RWPE2 (cell line): ENCODE results near the gene PCDH8.
A peak's percentile ranks its signal among the peaks of the same experiment; 100 is the strongest.

Source experiments
- ATAC-seq: fragments of 200-7000 bp; cut with Tn5 transposase; 3 replicates; pipeline ENCODE4 v1.9.1; 2021; ENCODE audit warnings: low read depth
- DNase-seq: peaks from one replicate; pipeline ENCODE4 v3.0.0-alpha.2; 2020; ENCODE audit warnings: low spot score
- H3K27ac ChIP-seq: fragments of 450-650 bp; 2 replicates; pipeline ENCODE4 v1.5.1; 2017; ENCODE audit warnings: mild to moderate bottlenecking; ENCODE audit not compliant: poor library complexity, severe bottlenecking
- H3K27me3 ChIP-seq: fragments of 250-450 bp; sonication (Bioruptor Pico); 2 replicates; pipeline ENCODE4 v1.5.1; 2021; ENCODE audit warnings: mild to moderate bottlenecking, moderate library complexity; ENCODE audit not compliant: insufficient read depth, poor library complexity, severe bottlenecking
- H3K36me3 ChIP-seq: fragments of 250-450 bp; sonication (Bioruptor Pico); 2 replicates; pipeline ENCODE4 v1.5.1; 2020; ENCODE audit warnings: low read depth, mild to moderate bottlenecking, moderate library complexity
- H3K4me1 ChIP-seq: fragments of 250-450 bp; sonication (Bioruptor Pico); 2 replicates; pipeline ENCODE4 v1.5.1; 2021; ENCODE audit warnings: mild to moderate bottlenecking, moderate library complexity; ENCODE audit not compliant: insufficient read depth, poor library complexity, severe bottlenecking
- H3K4me3 ChIP-seq: fragments of 250-450 bp; sonication (Bioruptor Pico); 2 replicates; pipeline ENCODE4 v1.5.1; 2021; ENCODE audit warnings: mild to moderate bottlenecking, moderate library complexity; ENCODE audit not compliant: severe bottlenecking
- H3K9me3 ChIP-seq: fragments of 250-450 bp; sonication (Bioruptor Pico); 2 replicates; pipeline ENCODE4 v1.5.1; 2021; ENCODE audit warnings: mild to moderate bottlenecking, moderate library complexity; ENCODE audit not compliant: severe bottlenecking
- TF ChIP-seq, protein P1 (sequence below): fragments of 450-650 bp; IDR thresholded peaks from one replicate; pipeline ENCODE4 v1.5.1; 2017; ENCODE audit warnings: mild to moderate bottlenecking, moderate library complexity; ENCODE audit not compliant: poor library complexity, severe bottlenecking

PCDH8 gene

DNA sequence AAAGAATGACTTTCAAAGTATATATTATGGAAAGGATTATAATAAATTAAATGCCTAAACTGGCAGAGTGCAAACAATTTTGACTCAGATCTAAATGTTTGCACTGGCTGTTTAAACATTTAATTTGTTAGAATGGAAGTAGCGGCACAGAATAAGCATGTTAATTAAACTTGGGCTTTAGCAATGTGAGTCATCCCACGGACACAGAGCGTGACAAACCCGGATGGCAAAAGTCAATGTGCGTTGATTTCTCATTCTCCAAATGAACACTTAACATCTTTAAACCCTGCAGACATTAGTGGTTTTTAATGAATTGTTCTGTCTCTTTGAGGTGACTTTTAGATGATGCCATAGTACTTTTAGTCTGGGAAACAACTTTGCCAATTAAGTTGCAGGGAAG, 38.4 kb downstream of the PCDH8 start:
- DNase-seq, result no peak
- Histone ChIP-seq H3K27ac (no peak overlapping the region), H3K27me3 (no peaks in the 10 kb centered on the region), H3K4me1 (peaks cover 2% of the 10 kb centered on the region), H3K9me3 (no peaks in the 10 kb centered on the region), H3K36me3 (no peaks in the 10 kb centered on the region), H3K4me3 (no peak overlapping the region)
- ATAC-seq, result no peak
- TF ChIP-seq, protein P1, sequence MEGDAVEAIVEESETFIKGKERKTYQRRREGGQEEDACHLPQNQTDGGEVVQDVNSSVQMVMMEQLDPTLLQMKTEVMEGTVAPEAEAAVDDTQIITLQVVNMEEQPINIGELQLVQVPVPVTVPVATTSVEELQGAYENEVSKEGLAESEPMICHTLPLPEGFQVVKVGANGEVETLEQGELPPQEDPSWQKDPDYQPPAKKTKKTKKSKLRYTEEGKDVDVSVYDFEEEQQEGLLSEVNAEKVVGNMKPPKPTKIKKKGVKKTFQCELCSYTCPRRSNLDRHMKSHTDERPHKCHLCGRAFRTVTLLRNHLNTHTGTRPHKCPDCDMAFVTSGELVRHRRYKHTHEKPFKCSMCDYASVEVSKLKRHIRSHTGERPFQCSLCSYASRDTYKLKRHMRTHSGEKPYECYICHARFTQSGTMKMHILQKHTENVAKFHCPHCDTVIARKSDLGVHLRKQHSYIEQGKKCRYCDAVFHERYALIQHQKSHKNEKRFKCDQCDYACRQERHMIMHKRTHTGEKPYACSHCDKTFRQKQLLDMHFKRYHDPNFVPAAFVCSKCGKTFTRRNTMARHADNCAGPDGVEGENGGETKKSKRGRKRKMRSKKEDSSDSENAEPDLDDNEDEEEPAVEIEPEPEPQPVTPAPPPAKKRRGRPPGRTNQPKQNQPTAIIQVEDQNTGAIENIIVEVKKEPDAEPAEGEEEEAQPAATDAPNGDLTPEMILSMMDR, result no peak

GRCh38 chr13:52809310-52809769, 39.1 kb downstream of the PCDH8 start:
- DNase-seq (no peak), ATAC-seq (peak; percentile 71)
- no peaks in the 10 kb centered on the region for H3K27me3 ChIP-seq
- H3K9me3 ChIP-seq, result no peaks in the 10 kb centered on the region
- H3K36me3 ChIP-seq, result no peaks in the 10 kb centered on the region
- H3K4me1 ChIP-seq, result peaks cover 2% of the 10 kb centered on the region
- H3K27ac ChIP-seq, result no peak overlapping the region
- TF ChIP-seq, protein P1, result peak; percentile 72
- no peak overlapping the region for H3K4me3 ChIP-seq

GRCh38 chr13:52808842-52809219, 39.6 kb downstream of the PCDH8 start:
- no peaks in the 10 kb centered on the region for H3K9me3 ChIP-seq
- H3K4me3 ChIP-seq, result no peak overlapping the region
- DNase-seq, result no peak
- H3K27me3 ChIP-seq, result no peaks in the 10 kb centered on the region
- H3K36me3 ChIP-seq, result no peaks in the 10 kb centered on the region
- H3K4me1 ChIP-seq, result peaks cover 2% of the 10 kb centered on the region
- ATAC-seq, result no peak
- TF ChIP-seq, protein P1, result no peak
- H3K27ac ChIP-seq, result no peak overlapping the region

GRCh38 chr13:52806029-52806428, 42.4 kb downstream of the PCDH8 start:
- no peaks in the 10 kb centered on the region for H3K9me3 ChIP-seq
- H3K4me1 ChIP-seq, result peaks cover 2% of the 10 kb centered on the region
- no peak overlapping the region for H3K4me3 ChIP-seq
- ATAC-seq (no peak), DNase-seq (no peak)
- H3K36me3 ChIP-seq, result no peaks in the 10 kb centered on the region
- TF ChIP-seq, protein P1, result no peak
- no peaks in the 10 kb centered on the region for H3K27me3 ChIP-seq
- H3K27ac ChIP-seq, result no peak overlapping the region

DNA sequence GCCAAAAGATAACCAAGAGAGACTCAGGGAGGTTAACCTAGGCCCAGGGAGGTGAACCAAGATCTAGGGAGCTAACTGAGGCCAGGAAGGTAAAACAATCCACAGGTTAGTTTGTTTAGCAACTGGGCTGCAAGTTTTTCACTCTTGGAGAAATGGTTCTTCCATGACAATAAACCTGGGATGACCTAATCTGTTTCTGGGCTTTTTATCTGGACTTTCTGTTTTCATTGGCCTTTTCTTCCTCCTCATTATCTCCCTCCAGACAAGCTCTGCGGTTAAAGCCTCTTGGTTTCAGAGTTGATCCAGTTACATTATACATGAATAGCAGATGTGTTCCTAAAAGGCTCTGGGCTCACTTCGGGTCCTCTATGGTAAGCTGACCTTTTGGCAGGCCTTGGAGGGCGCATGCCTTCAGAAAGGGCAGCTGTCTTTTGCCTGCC, 44.2 kb downstream of the PCDH8 start:
- TF ChIP-seq, protein P1, result no peak

More for the DNA sequence above, 44.2 kb downstream of the PCDH8 start:
- Histone ChIP-seq H3K9me3 (no peaks in the 10 kb centered on the region), H3K4me3 (no peak overlapping the region), H3K27me3 (no peaks in the 10 kb centered on the region), H3K27ac (no peak overlapping the region), H3K36me3 (no peaks in the 10 kb centered on the region), H3K4me1 (no peaks in the 10 kb centered on the region)
- no peak for ATAC-seq
- DNase-seq, result no peak
